WTC11 (cell line): Measurements from ENCODE around the gene KCNMA1.

Experiments
- TF ChIP-seq, protein P1 (sequence below): fragments of 200-600 bp; IDR thresholded peaks from 2 replicates; pipeline ENCODE4 v1.8.0; 2022; ENCODE audit warnings: antibody characterized with exemption
- TF ChIP-seq, protein P2 (sequence below): sonication (generic); formaldehyde crosslinking; IDR thresholded peaks from 2 replicates; pipeline ENCODE4 v1.8.1; 2022; ENCODE audit warnings: low read depth, missing genetic modification reagents, borderline replicate concordance
- TF ChIP-seq, protein P3 (sequence below): sonication (generic); formaldehyde crosslinking; IDR thresholded peaks from 2 replicates; pipeline ENCODE4 v1.8.0; 2022; ENCODE audit warnings: mild to moderate bottlenecking, missing genetic modification reagents

DNA sequence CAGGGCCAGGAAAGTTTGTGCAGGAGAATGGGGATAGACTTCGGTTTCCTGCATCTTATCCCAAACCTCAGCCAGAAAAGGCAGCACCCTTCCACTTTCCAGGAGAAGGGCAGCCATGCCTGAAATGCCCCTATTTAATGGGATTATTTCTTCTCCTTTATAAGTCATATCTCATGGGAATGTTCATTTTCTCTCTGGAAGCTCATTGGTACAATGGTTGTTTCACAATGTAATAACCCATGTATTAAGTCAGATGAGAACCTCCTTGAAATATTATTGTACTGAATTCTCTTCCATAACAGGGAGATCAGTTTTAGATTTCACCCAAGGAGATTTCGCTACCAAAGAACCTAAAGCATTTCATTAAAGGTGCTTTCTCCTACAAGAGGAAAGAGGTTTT, 457.5 kb downstream of the KCNMA1 start:
- TF ChIP-seq, protein P1, sequence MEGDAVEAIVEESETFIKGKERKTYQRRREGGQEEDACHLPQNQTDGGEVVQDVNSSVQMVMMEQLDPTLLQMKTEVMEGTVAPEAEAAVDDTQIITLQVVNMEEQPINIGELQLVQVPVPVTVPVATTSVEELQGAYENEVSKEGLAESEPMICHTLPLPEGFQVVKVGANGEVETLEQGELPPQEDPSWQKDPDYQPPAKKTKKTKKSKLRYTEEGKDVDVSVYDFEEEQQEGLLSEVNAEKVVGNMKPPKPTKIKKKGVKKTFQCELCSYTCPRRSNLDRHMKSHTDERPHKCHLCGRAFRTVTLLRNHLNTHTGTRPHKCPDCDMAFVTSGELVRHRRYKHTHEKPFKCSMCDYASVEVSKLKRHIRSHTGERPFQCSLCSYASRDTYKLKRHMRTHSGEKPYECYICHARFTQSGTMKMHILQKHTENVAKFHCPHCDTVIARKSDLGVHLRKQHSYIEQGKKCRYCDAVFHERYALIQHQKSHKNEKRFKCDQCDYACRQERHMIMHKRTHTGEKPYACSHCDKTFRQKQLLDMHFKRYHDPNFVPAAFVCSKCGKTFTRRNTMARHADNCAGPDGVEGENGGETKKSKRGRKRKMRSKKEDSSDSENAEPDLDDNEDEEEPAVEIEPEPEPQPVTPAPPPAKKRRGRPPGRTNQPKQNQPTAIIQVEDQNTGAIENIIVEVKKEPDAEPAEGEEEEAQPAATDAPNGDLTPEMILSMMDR = no peak
- TF ChIP-seq, protein P2, sequence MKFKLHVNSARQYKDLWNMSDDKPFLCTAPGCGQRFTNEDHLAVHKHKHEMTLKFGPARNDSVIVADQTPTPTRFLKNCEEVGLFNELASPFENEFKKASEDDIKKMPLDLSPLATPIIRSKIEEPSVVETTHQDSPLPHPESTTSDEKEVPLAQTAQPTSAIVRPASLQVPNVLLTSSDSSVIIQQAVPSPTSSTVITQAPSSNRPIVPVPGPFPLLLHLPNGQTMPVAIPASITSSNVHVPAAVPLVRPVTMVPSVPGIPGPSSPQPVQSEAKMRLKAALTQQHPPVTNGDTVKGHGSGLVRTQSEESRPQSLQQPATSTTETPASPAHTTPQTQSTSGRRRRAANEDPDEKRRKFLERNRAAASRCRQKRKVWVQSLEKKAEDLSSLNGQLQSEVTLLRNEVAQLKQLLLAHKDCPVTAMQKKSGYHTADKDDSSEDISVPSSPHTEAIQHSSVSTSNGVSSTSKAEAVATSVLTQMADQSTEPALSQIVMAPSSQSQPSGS = no peak
- TF ChIP-seq, protein P3, sequence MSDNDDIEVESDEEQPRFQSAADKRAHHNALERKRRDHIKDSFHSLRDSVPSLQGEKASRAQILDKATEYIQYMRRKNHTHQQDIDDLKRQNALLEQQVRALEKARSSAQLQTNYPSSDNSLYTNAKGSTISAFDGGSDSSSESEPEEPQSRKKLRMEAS (CRISPR knock-in tag) = no peak
